HepG2 (cell line): ENCODE results near the gene SMYD4. TPM values are rescaled to one million over a fixed set of nuclear protein-coding genes. Genes with fewer than 3 reads are reported as not detected.
A peak's percentile ranks its signal among the peaks of the same experiment; 100 is the strongest.

Experiments used
- FOXJ3 ChIP-seq: sonication (generic); formaldehyde crosslinking; IDR thresholded peaks from 2 replicates; pipeline ENCODE4 v1.4.0; 2020; ENCODE audit warnings: missing genetic modification reagents, mild to moderate bottlenecking, borderline replicate concordance
- HCFC1 ChIP-seq: fragments of 150-350 bp; IDR thresholded peaks from 2 replicates; pipeline ENCODE4 v1.6.1; 2014; ENCODE audit warnings: low read depth, low read length
- HDAC1 ChIP-seq: sonication (generic); formaldehyde crosslinking; IDR thresholded peaks from 2 replicates; pipeline ENCODE4 v1.5.1; 2020; ENCODE audit warnings: mild to moderate bottlenecking, missing genetic modification reagents
- HNF4G ChIP-seq, 2 experiments: sonication (generic) in 1 of 2; formaldehyde crosslinking in 1 of 2; IDR thresholded peaks; 2 replicates each; pipeline versions ENCODE4 v1.4.0 to v1.6.1; 2011 to 2020; ENCODE audit warnings: borderline replicate concordance in 2 of 2, low read depth in 2 of 2, mild to moderate bottlenecking in 2 of 2, low read length in 1 of 2, missing genetic modification reagents in 1 of 2, moderate library complexity in 1 of 2
- HOXA5 ChIP-seq: sonication (generic); formaldehyde crosslinking; IDR thresholded peaks from 2 replicates; pipeline ENCODE4 v1.4.0; 2020; ENCODE audit warnings: missing genetic modification reagents
- IRF1 ChIP-seq: sonication (generic); formaldehyde crosslinking; IDR thresholded peaks from 2 replicates; pipeline ENCODE4 v1.4.0; 2020; ENCODE audit warnings: low read depth, mild to moderate bottlenecking, missing genetic modification reagents
- MAZ ChIP-seq, 2 experiments: sonication (generic) in 1 of 2; formaldehyde crosslinking in 1 of 2; IDR thresholded peaks; 2 replicates each; pipeline versions ENCODE4 v1.5.0 to v1.6.1; 2012 to 2020; ENCODE audit warnings: low read depth in 2 of 2, mild to moderate bottlenecking in 2 of 2, borderline replicate concordance in 1 of 2, improper control_type of control experiment in 1 of 2, low read length in 1 of 2, missing genetic modification reagents in 1 of 2, moderate library complexity in 1 of 2
- NFIC ChIP-seq: IDR thresholded peaks from 2 replicates; pipeline ENCODE4 v1.6.1; 2012; ENCODE audit warnings: mild to moderate bottlenecking, low read length, inconsistent platforms
- NFKBIZ ChIP-seq: IDR thresholded peaks from 2 replicates; pipeline ENCODE4 v1.6.1; 2018; ENCODE audit warnings: missing genetic modification reagents, missing compliant biosample characterization
- RXRA ChIP-seq: sonication (generic); formaldehyde crosslinking; IDR thresholded peaks from 2 replicates; pipeline ENCODE4 v1.5.1; 2020; ENCODE audit warnings: missing genetic modification reagents
- SOX13 ChIP-seq, 3 experiments: fragments of 450-650 bp in 1 of 3; sonication (generic) in 1 of 3; formaldehyde crosslinking in 1 of 3; IDR thresholded peaks in 2 of 3; conservative IDR thresholded peaks in 1 of 3; 2 replicates each; pipeline versions ENCODE4 v1.5.0 to v1.6.1; 2016 to 2020; ENCODE audit warnings: antibody characterized with exemption in 1 of 3, mild to moderate bottlenecking in 1 of 3, missing compliant biosample characterization in 1 of 3, missing genetic modification reagents in 1 of 3, moderate library complexity in 1 of 3
- SP1 ChIP-seq, 2 experiments: fragments of 450-650 bp in 1 of 2; sonication (generic) in 1 of 2; formaldehyde crosslinking in 1 of 2; IDR thresholded peaks; 2 replicates each; pipeline versions ENCODE4 v1.4.0 to v1.6.1; 2016 to 2020; ENCODE audit warnings: missing genetic modification reagents in 1 of 2
- SRF ChIP-seq: IDR thresholded peaks from 2 replicates; pipeline ENCODE4 v1.6.1; 2011; ENCODE audit warnings: mild to moderate bottlenecking, low read depth, low read length, moderate library complexity
- TFE3 ChIP-seq: IDR thresholded peaks from 2 replicates; pipeline ENCODE4 v1.6.1; 2016
- ZBTB33 ChIP-seq: sonication (generic); formaldehyde crosslinking; IDR thresholded peaks from 2 replicates; pipeline ENCODE4 v1.4.0; 2020; ENCODE audit warnings: missing genetic modification reagents
- ZMYM3 ChIP-seq: sonication (generic); formaldehyde crosslinking; IDR thresholded peaks from 2 replicates; pipeline ENCODE4 v1.5.1; 2020; ENCODE audit warnings: mild to moderate bottlenecking, missing genetic modification reagents
- ZNF552 ChIP-seq: sonication (generic); formaldehyde crosslinking; IDR thresholded peaks from 2 replicates; pipeline ENCODE4 v1.9.0; 2022; ENCODE audit warnings: missing genetic modification reagents, mild to moderate bottlenecking, borderline replicate concordance
- ZNF574 ChIP-seq: sonication (generic); formaldehyde crosslinking; IDR thresholded peaks from 2 replicates; pipeline ENCODE4 v1.4.0; 2020; ENCODE audit warnings: missing genetic modification reagents
- ZNF576 ChIP-seq: sonication (generic); formaldehyde crosslinking; IDR thresholded peaks from 2 replicates; pipeline ENCODE4 v1.4.0; 2020; ENCODE audit warnings: mild to moderate bottlenecking, missing genetic modification reagents
- polyA plus RNA-seq, 8 experiments: library from polyadenylated mRNA; depleted of rRNA in 3 of 8; stranded (reverse) in 7 of 8; unstranded in 1 of 8; fragments of >200 nt; fragmentation: Illumina TruSeq in 4 of 8; extraction: Trizol in 4 of 8; gene quantifications; 2 replicates each; pipeline versions ENCODE4 v1.2.1 to v1.2.3, GENCODE V29; 2011 to 2016; ENCODE audit warnings: low read depth in 4 of 8, missing spikeins in 1 of 8, mixed read lengths in 1 of 8; ENCODE audit not compliant: insufficient read depth in 1 of 8
- total RNA-seq, 5 experiments: library from RNA; depleted of rRNA; stranded (reverse); fragments of >200 nt; fragmentation: Illumina TruSeq; extraction: Trizol; gene quantifications; 2 replicates each; pipeline ENCODE4 v1.2.3, GENCODE V29; 2016; ENCODE audit warnings: low read depth in 1 of 5

Gene SMYD4
- total and polyA plus RNA-seq, 2 of the 13 experiments (the other 11 are each of a cell fraction or from before 2014, with no cell fraction given) = 7.4 to 11.3 TPM

- no peak for TF ChIP-seq ZNF576 (CRISPR knock-in tag)
- TF ChIP-seq ZNF552 (CRISPR knock-in tag) = peak; percentile 50; the same call in 1 of the 2 replicates
- no peak for TF ChIP-seq HCFC1
- 0 out of 2 replicates have a peak, but pooled peaks have one; percentile 50 for TF ChIP-seq SRF
- peak; percentile 45; the same call in 1 of the 2 replicates for TF ChIP-seq TFE3 (CRISPR knock-in tag)
- TF ChIP-seq ZBTB33 (CRISPR knock-in tag) = no peak
- TF ChIP-seq FOXJ3 (CRISPR knock-in tag) = 0 out of 2 replicates have a peak, but pooled peaks have one; percentile 55
- peak; percentile 72; the same call in 1 of the 2 replicates for TF ChIP-seq HNF4G (IDR thresholded peaks at IDR 0.05; ENCODE audit: borderline replicate concordance, low read depth, low read length)
- TF ChIP-seq HNF4G (CRISPR knock-in tag; IDR thresholded peaks at IDR 0.05; ENCODE audit: borderline replicate concordance, low read depth) = peak; percentile 38; the same call in 1 of the 2 replicates
- peak; percentile 53; the same call in 1 of the 2 replicates for TF ChIP-seq NFIC
- no peak for TF ChIP-seq SP1 (IDR thresholded peaks at IDR 0.05)
- TF ChIP-seq SP1 (CRISPR knock-in tag; IDR thresholded peaks at IDR 0.05) = no peak
- peak; percentile 87 for TF ChIP-seq ZMYM3 (CRISPR knock-in tag)
- peak; percentile 73 for TF ChIP-seq HDAC1
- TF ChIP-seq SOX13 (IDR thresholded peaks at IDR 0.05) = no peak
- TF ChIP-seq SOX13 (CRISPR knock-in tag; conservative IDR thresholded peaks at IDR 0.05 in 1 of 2, IDR thresholded peaks at IDR 0.05 in 1 of 2) = peak in 1 of 2 experiments; percentile 67; a peak in 1 of 4 replicates
- peak; percentile 75; the same call in 1 of the 2 replicates for TF ChIP-seq MAZ (IDR thresholded peaks at IDR 0.05; ENCODE audit: borderline replicate concordance, low read depth, low read length)
- TF ChIP-seq MAZ (CRISPR knock-in tag; IDR thresholded peaks at IDR 0.05; ENCODE audit: low read depth) = peak; percentile 88
- no peak for TF ChIP-seq IRF1 (CRISPR knock-in tag)
- peak; percentile 32; the same call in 1 of the 2 replicates for TF ChIP-seq HOXA5 (CRISPR knock-in tag)
- no peak; the same call in 1 of the 2 replicates for TF ChIP-seq RXRA (CRISPR knock-in tag)
- TF ChIP-seq ZNF574 (CRISPR knock-in tag) = peak; percentile 61
- no peak for TF ChIP-seq NFKBIZ
These were observed 87.2 kb downstream of the SMYD4 start, which contains the start of gene SERPINF2 (continued) for GRCh38 chr17:1742371-1743087.
